ENCODE measurements around the gene SRP68.

Gene SRP68

GRCh38 chr17:76032780-76033108 is 39.6 kb downstream of the SRP68 start:
- TF ChIP-seq SIN3A (IDR thresholded peaks at IDR 0.05; ENCODE audit: borderline replicate concordance, insufficient read depth, low read length) (no peak), FOXP2 (optimal IDR thresholded peaks at IDR 0.05; ENCODE audit: borderline replicate concordance, extremely low read depth, extremely low read length, insufficient read depth) (no peak), REST (IDR thresholded peaks at IDR 0.05; ENCODE audit: insufficient read depth in 1 of 2, low read depth in 2 of 2, low read length in 2 of 2) (no peak), TAF1 (IDR thresholded peaks at IDR 0.05; ENCODE audit: borderline replicate concordance, insufficient read depth, low read length) (no peak), POLR2AphosphoS5 (IDR thresholded peaks at IDR 0.05; ENCODE audit: low read depth, low read length) (no peak)

GRCh38 chr17:76032073-76032779 is 40.1 kb downstream of the SRP68 start:
- no peak for TF ChIP-seq FOXP2 (optimal IDR thresholded peaks at IDR 0.05; ENCODE audit: borderline replicate concordance, extremely low read depth, extremely low read length, insufficient read depth)
- no peak for TF ChIP-seq SIN3A (IDR thresholded peaks at IDR 0.05; ENCODE audit: borderline replicate concordance, insufficient read depth, low read length)
- TF ChIP-seq REST (IDR thresholded peaks at IDR 0.05; ENCODE audit: insufficient read depth in 1 of 2, low read depth in 2 of 2, low read length in 2 of 2): no peak
- TF ChIP-seq POLR2AphosphoS5 (IDR thresholded peaks at IDR 0.05; ENCODE audit: low read depth, low read length): no peak
- no peak for TF ChIP-seq TAF1 (IDR thresholded peaks at IDR 0.05; ENCODE audit: borderline replicate concordance, insufficient read depth, low read length)

- TF ChIP-seq SIN3A (IDR thresholded peaks at IDR 0.05; ENCODE audit: borderline replicate concordance, insufficient read depth, low read length): no peak
- TF ChIP-seq TAF1 (IDR thresholded peaks at IDR 0.05; ENCODE audit: borderline replicate concordance, insufficient read depth, low read length): no peak
- no peak for TF ChIP-seq FOXP2 (optimal IDR thresholded peaks at IDR 0.05; ENCODE audit: borderline replicate concordance, extremely low read depth, extremely low read length, insufficient read depth)
- no peak for TF ChIP-seq REST (IDR thresholded peaks at IDR 0.05; ENCODE audit: insufficient read depth in 1 of 2, low read depth in 2 of 2, low read length in 2 of 2)
- TF ChIP-seq POLR2AphosphoS5 (IDR thresholded peaks at IDR 0.05; ENCODE audit: low read depth, low read length): no peak
These were observed 45.0 kb downstream of the SRP68 start, which contains the start of gene EVPL for GRCh38 chr17:76027159-76027839. TSS of gene EVPL (minus strand) at chr17:76027306. CDS start at chr17:76027198, 108 bp downstream.

- no peak for TF ChIP-seq POLR2AphosphoS5 (IDR thresholded peaks at IDR 0.05; ENCODE audit: low read depth, low read length)
- no peak for TF ChIP-seq REST (IDR thresholded peaks at IDR 0.05; ENCODE audit: insufficient read depth in 1 of 2, low read depth in 2 of 2, low read length in 2 of 2)
- TF ChIP-seq SIN3A (IDR thresholded peaks at IDR 0.05; ENCODE audit: borderline replicate concordance, insufficient read depth, low read length): no peak
- no peak for TF ChIP-seq FOXP2 (optimal IDR thresholded peaks at IDR 0.05; ENCODE audit: borderline replicate concordance, extremely low read depth, extremely low read length, insufficient read depth)
- no peak for TF ChIP-seq TAF1 (IDR thresholded peaks at IDR 0.05; ENCODE audit: borderline replicate concordance, insufficient read depth, low read length)
These were observed 45.6 kb downstream of the SRP68 start for GRCh38 chr17:76026714-76027158.
